ENCODE data around the gene ZNF711.

DNA sequence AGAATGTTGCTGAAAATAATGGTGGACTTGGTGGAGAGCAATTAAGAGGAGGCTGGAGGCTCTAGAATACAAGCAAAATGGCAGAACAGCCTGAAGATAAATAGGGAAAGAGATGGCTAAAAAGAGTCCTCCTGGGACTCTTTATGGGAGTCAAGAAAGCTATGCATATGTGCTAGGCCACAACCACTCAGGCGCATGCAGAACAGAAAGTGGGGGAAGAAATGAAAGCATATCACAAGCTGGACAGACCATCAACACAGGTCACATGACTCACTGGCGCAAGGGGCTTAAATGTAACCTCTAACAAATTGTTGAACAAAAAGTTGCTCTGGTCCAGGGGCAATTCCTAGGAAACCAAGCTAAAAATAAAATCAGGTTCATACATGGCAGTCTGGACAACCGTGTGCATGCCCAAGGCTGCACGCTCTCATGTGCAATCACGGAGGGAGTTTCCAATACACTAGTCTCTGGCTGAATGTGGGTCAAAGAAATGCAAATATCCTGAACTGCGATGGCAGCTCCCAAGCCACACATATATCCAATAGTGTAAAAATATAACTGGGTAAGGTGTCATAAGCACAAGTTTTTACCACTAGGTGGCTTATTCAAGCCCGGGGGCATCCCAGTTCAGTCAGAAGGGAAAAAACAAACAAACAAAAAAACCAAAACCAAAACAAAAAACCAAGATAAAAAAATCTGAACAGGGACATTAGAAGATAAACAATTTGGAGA lies 45.4 kb downstream of the ZNF711 start:
- TF ChIP-seq, protein P1, sequence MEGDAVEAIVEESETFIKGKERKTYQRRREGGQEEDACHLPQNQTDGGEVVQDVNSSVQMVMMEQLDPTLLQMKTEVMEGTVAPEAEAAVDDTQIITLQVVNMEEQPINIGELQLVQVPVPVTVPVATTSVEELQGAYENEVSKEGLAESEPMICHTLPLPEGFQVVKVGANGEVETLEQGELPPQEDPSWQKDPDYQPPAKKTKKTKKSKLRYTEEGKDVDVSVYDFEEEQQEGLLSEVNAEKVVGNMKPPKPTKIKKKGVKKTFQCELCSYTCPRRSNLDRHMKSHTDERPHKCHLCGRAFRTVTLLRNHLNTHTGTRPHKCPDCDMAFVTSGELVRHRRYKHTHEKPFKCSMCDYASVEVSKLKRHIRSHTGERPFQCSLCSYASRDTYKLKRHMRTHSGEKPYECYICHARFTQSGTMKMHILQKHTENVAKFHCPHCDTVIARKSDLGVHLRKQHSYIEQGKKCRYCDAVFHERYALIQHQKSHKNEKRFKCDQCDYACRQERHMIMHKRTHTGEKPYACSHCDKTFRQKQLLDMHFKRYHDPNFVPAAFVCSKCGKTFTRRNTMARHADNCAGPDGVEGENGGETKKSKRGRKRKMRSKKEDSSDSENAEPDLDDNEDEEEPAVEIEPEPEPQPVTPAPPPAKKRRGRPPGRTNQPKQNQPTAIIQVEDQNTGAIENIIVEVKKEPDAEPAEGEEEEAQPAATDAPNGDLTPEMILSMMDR (IDR thresholded peaks at IDR 0.05): no peak
- no peak for TF ChIP-seq POLR2A (IDR thresholded peaks at IDR 0.05)
